A673 (cell line): Measurements from ENCODE around the gene IGLL5. TPM values are rescaled to one million over a fixed set of nuclear protein-coding genes. Genes with fewer than 3 reads are reported as not detected.

Experiments used
- BruUV-seq: library from RNA; stranded (reverse); fragments of 400-500 nt; replicated peaks from 2 replicates; lab custom pipeline; 2021; lab: Mats Ljungman, UMichigan
- CTCF ChIA-PET: fragments of 300-600 bp; sonication (Branson Sonifier 250); formaldehyde crosslinking; loops from one replicate; lab custom pipeline; 2022; ENCODE audit warnings: antibody characterized with exemption; lab: Charles Lee
- POLR2A ChIA-PET: fragments of 300-600 bp; sonication (Branson Sonifier 250); formaldehyde crosslinking; loops from one replicate; lab custom pipeline; 2022; ENCODE audit warnings: antibody characterized with exemption; ENCODE audit not compliant: low non-redundant PET; lab: Charles Lee
- DNase-seq: peaks from one replicate; pipeline ENCODE4 v3.0.0-alpha.2; 2015; ENCODE audit warnings: low spot score
- H3K27ac ChIP-seq: fragments of 200-600 bp; sonication (generic); 2 replicates; pipeline ENCODE4 v1.5.1; 2016; ENCODE audit warnings: mixed run types, low read depth, mild to moderate bottlenecking, mixed read lengths, antibody characterized with exemption, low read length; ENCODE audit not compliant: poor library complexity, severe bottlenecking
- H3K27me3 ChIP-seq: fragments of 200-600 bp; sonication (generic); replicated peaks from 2 replicates; pipeline ENCODE4 v1.6.1; 2017; ENCODE audit warnings: mixed run types, low read depth, mild to moderate bottlenecking, mixed read lengths, antibody characterized with exemption, low read length; ENCODE audit not compliant: insufficient read depth, poor library complexity
- H3K36me3 ChIP-seq: fragments of 200-600 bp; sonication (generic); 2 replicates; pipeline ENCODE4 v1.6.1; 2016; ENCODE audit warnings: mixed run types, mild to moderate bottlenecking, mixed read lengths, antibody characterized with exemption, low read length; ENCODE audit not compliant: insufficient read depth, poor library complexity, severe bottlenecking
- H3K4me1 ChIP-seq: fragments of 200-600 bp; sonication (generic); 2 replicates; pipeline ENCODE4 v1.6.1; 2017; ENCODE audit warnings: mixed run types, mild to moderate bottlenecking, mixed read lengths, antibody characterized with exemption, low read length; ENCODE audit not compliant: insufficient read depth, poor library complexity, severe bottlenecking
- H3K4me3 ChIP-seq: fragments of 200-600 bp; sonication (generic); 2 replicates; pipeline ENCODE4 v1.5.1; 2016; ENCODE audit warnings: low read depth, mixed run types, mild to moderate bottlenecking, mixed read lengths, low read length; ENCODE audit not compliant: poor library complexity, severe bottlenecking
- H3K9me3 ChIP-seq: fragments of 200-600 bp; sonication (generic); 2 replicates; pipeline ENCODE4 v1.6.1; 2016; ENCODE audit warnings: mixed run types, low read depth, mild to moderate bottlenecking, mixed read lengths, antibody characterized with exemption, low read length; ENCODE audit not compliant: poor library complexity, severe bottlenecking
- CTCF ChIP-seq: fragments of 300-800, 200-600 bp; sonication (generic); conservative IDR thresholded peaks from 2 replicates; pipeline ENCODE4 v1.5.1; 2017; ENCODE audit warnings: low read depth, mild to moderate bottlenecking, antibody characterized with exemption, low read length, moderate library complexity, mixed read lengths
- EZH2 ChIP-seq: fragments of 200-600 bp; sonication (generic); IDR thresholded peaks from 2 replicates; pipeline ENCODE4 v1.6.1; 2017; ENCODE audit warnings: borderline replicate concordance, low read depth, mild to moderate bottlenecking, mixed read lengths, antibody characterized with exemption, low read length; ENCODE audit not compliant: poor library complexity, severe bottlenecking
- intact Hi-C: fragments of 100-400 bp; cut with micrococcal nuclease; formaldehyde crosslinking; loops from one replicate; pipeline ENCODE4 v1.10.0; 2022; ENCODE audit not compliant: unreplicated experiment
- total RNA-seq: library from RNA; stranded (reverse); gene quantifications from 2 replicates; pipeline ENCODE4 v1.2.3, GENCODE V29; 2021

IGLL5 gene
- total RNA-seq, 1 experiment from 2014 or later: not detected

GRCh38 chr22:22912988-22913253, 25.3 kb downstream of the IGLL5 start:
- Histone ChIP-seq H3K27me3 (peaks cover 21% of the 10 kb centered on the region), H3K36me3 (no peaks in the 10 kb centered on the region), H3K9me3 (no peaks in the 10 kb centered on the region), H3K4me3 (no peak overlapping the region), H3K27ac (no peak overlapping the region), H3K4me1 (no peaks in the 10 kb centered on the region)
- TF ChIP-seq EZH2: no peak
- TF ChIP-seq CTCF: no peak
- no peak for DNase-seq
- intact Hi-C loops: no loop called here
- POLR2A ChIA-PET: no interaction called here
- no TSS peak for BruUV-seq
- CTCF ChIA-PET: no interaction called here

DNA sequence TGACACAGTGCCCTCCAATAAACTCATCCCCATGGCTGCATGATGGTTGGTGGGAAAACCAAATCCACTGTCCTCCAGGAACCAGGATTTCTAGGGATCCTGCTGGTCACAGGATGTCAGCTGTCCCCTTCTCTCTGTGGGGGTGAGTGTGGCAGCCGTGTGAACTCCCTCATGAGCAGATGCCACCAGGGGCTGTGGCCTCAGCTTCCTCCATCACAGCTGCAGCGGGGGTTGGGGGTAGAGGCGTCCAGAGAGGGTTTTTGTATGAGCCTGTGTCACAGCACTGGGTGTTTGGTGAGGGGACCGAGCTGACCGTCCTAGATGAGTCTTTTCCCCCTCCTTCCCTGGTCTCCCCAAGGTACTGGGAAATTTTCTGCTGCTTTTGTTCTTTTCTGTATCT, 26.4 kb downstream of the IGLL5 start:
- ChIA-PET POLR2A (no interaction called here), CTCF (interaction anchor here (0.5 kb wide), 1 partner anchor 41 kb away, joined by 3 read pairs; no protein-coding TSS in a partner anchor)
- no TSS peak for BruUV-seq
- no peaks in the 10 kb centered on the region for H3K36me3 ChIP-seq
- TF ChIP-seq EZH2 (no peak), CTCF (no peak)
- intact Hi-C loops: no loop called here
- H3K27ac ChIP-seq: no peak overlapping the region
- H3K4me1 ChIP-seq: no peaks in the 10 kb centered on the region
- no peak overlapping the region for H3K4me3 ChIP-seq
- no peak for DNase-seq
- no peaks in the 10 kb centered on the region for H3K9me3 ChIP-seq
- H3K27me3 ChIP-seq: peaks cover 19% of the 10 kb centered on the region

DNA sequence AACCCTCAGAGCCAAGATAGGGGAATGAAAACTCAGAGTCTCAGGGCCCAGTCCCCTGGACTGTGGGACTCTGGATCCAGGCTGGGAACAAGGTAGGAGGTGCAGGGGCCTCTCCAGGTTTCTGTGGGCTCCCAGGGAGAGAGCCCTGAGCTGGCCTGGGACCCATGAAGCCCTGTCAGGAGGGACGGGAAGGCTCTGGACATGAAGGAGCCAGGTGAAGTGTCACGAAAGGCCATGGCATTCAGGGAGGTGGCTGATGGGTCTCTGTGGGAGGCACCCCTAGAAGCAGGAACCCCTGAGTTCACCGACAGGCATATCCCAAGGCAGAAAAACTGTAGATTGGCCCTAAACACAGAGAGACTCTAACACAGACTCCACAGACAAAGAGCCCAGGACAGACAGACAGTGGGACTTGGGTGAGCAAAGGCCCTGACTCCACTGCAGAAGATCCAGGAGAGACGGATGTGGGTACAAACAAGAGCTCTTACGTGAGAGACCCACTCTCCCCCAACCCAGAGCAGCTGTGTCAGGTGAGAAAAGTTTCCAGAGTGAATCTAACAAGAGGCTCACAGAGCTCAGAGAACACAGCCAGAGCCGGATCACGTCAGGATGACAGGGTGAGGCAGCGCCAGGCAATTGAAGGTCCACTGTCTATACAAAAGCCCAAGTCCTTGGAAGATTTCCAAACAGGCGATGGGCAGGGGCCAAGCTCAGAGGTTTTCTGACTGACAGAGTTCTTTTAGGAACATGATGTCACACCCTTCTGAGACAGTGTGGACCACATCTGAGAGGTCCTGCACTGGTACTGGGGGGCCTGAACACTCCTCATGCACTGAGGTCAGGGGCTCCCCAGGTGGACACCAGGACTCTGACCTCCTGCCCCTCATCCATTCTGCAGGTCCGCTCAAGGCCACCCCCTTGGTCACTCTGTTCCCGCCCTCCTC, 27.4 kb downstream of the IGLL5 start:
- DNase-seq: no peak
- H3K4me3 ChIP-seq: no peak overlapping the region
- no peaks in the 10 kb centered on the region for H3K4me1 ChIP-seq
- TF ChIP-seq CTCF (no peak), EZH2 (no peak)
- ChIA-PET POLR2A (no interaction called here), CTCF (no interaction called here)
- intact Hi-C loops: no loop called here
- no peaks in the 10 kb centered on the region for H3K36me3 ChIP-seq
- no peaks in the 10 kb centered on the region for H3K9me3 ChIP-seq
- H3K27me3 ChIP-seq: peaks cover 14% of the 10 kb centered on the region
- no TSS peak for BruUV-seq
- H3K27ac ChIP-seq: no peak overlapping the region
